AG09319 (cell line): ENCODE results near the gene APIP.

Source experiments
- DNase-seq: peaks from one replicate; pipeline ENCODE4 v3.0.0-alpha.2; 2010; ENCODE audit warnings: low read depth; ENCODE audit errors: extremely low read depth
- CTCF ChIP-seq: IDR thresholded peaks from 2 replicates; pipeline ENCODE4 v1.5.1; 2011; ENCODE audit warnings: low read depth, mild to moderate bottlenecking, inconsistent platforms, low read length, moderate library complexity

The APIP gene

GRCh38 chr11:34910817-34911216 lies 5.4 kb downstream of the APIP start:
- TF ChIP-seq CTCF, result no peak
- DNase-seq, result no peak

- no peak for TF ChIP-seq CTCF
- no peak for DNase-seq
Measured at GRCh38 chr11:34909955-34910354, 6.2 kb downstream of the APIP start.

DNA sequence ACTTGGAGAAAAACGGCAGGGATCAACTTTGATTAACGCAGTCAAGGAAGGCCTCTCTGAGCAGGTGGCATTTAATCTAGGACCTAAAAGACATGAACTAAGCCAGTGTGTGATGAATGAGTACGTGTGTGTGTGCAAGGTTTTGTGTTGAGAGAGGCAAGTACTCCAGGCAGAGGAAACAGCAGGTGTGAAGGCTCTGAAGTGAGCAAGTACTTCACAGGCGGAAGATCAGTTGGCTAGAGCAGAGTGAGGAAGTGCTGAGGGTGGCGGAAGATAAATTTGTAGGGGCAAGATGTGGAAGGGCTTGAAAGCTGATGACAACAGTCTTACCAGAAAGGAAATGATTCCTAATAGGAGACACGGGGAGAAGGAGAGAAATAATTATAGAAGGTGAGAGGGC lies 6.8 kb downstream of the APIP start:
- TF ChIP-seq CTCF, result no peak
- DNase-seq, result no peak

DNA sequence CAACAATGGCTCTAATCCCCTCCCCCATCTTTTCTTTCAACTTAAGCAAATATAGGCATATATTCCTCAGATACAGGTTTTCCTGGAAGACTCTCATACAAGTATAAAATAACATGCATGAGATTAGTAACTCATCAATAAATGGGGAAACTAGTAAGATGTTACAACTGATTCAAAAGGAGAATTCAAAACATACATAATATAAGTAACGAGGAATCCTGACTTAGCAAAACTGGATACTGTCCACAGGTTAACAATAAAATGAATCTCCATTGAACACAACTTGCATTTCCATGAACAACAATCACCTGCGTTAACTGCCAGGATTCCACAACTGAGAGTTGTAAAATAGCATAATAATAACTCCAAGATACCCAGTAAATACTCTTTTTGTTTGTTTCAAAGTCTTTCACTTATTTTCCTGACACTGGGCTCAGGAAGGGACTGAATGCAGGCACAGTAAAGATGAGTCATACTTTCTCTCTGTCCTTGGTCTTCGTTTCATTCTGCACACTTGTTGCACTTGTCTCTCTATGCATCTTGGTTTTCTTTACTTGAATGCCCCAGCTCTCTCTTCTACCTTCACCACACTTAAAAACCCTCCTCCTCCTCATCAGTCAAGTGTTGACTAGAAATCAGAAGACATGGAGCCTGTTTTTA lies 8.1 kb downstream of the APIP start:
- DNase-seq, result no peak
- TF ChIP-seq CTCF, result no peak

- no peak for TF ChIP-seq CTCF
- no peak for DNase-seq
Measured at GRCh38 chr11:34905666-34906065, 10.5 kb downstream of the APIP start.

DNA sequence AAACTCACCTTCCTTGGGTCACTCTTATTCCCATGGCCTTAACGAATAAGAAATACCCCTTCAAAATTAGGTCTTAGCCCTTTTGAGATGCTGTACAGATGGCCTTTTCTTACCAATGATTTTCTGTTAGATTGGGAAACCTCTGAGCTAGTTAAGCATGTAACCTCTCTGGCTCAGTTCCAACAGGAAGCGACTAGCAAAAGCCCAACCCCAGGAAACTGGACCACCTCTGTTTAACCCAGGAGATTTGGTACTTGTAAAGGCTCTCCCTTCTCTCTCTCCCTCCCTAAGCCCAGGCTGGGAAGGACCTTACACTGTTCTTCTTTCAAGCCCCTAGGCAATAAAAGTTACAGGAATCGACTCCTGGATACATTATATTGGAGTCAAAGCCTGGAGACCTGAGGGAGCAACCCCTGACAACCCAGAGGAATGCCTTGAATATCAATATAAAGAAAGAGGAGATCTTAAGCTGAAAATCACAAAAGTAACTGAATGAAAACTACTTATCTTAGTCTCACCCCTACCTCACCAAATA lies 11.7 kb downstream of the APIP start:
- no peak for DNase-seq
- TF ChIP-seq CTCF, result no peak

GRCh38 chr11:34899633-34900016 lies 16.6 kb downstream of the APIP start:
- DNase-seq, result no peak
- TF ChIP-seq CTCF, result no peak
